ENCODE results near the gene SAMD11. TPM values are rescaled to one million over a fixed set of nuclear protein-coding genes. Genes with fewer than 3 reads are reported as not detected.

SAMD11 gene
- total RNA-seq, 1 donor from 2014 or later = 6.0 TPM

DNA sequence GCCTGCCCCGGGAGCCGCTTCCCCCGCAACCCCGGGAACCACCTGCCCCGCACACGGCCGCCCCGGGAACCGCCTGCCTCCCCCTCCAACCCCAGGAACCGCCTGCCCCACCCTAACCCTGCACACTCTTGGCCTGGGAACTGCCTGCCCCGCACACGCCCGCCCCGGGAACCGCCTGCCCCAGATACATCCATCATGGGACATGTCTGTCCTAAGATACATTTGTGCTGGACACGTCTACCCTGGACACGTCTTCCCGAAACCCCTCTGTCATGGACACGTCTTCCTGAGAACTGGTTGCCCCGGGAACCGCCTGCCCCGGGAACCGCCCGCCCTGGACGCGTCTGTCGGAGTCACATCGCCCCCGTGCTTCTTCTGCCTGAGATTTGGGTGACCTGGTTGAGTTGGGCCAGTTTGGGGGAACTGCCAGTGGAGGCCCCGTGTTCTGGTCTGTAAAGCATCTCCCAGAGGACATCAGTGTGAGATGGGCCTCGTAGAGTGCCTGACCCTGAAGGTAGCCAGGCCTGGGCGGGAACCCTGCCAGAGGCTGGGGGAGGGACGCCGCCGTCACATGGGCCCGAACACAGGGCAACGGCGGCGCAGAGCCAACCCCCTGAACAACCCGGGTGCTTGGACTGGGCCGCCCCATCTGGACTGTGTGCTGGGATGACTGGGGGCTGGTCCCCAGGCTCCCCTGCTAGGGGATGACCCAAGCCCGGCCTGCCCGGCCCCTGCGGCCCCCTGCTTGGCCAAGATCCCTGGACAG, 54.5 kb downstream of the SAMD11 start:
- Histone ChIP-seq H3K9me3 (no peaks in the 10 kb centered on the region), H3K4me3 (no peak overlapping the region), H3K36me3 (no peaks in the 10 kb centered on the region), H3K4me1 (peaks cover 7% of the 10 kb centered on the region), H3K27ac (no peak overlapping the region), H3K27me3 (peaks cover 30% of the 10 kb centered on the region)
- TF ChIP-seq, protein P1, sequence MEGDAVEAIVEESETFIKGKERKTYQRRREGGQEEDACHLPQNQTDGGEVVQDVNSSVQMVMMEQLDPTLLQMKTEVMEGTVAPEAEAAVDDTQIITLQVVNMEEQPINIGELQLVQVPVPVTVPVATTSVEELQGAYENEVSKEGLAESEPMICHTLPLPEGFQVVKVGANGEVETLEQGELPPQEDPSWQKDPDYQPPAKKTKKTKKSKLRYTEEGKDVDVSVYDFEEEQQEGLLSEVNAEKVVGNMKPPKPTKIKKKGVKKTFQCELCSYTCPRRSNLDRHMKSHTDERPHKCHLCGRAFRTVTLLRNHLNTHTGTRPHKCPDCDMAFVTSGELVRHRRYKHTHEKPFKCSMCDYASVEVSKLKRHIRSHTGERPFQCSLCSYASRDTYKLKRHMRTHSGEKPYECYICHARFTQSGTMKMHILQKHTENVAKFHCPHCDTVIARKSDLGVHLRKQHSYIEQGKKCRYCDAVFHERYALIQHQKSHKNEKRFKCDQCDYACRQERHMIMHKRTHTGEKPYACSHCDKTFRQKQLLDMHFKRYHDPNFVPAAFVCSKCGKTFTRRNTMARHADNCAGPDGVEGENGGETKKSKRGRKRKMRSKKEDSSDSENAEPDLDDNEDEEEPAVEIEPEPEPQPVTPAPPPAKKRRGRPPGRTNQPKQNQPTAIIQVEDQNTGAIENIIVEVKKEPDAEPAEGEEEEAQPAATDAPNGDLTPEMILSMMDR (IDR thresholded peaks at IDR 0.05) = no peak
- ATAC-seq (no peak), DNase-seq (peak; percentile 64)
- intact Hi-C loops (cut with DNase I) = no loop called here

DNA sequence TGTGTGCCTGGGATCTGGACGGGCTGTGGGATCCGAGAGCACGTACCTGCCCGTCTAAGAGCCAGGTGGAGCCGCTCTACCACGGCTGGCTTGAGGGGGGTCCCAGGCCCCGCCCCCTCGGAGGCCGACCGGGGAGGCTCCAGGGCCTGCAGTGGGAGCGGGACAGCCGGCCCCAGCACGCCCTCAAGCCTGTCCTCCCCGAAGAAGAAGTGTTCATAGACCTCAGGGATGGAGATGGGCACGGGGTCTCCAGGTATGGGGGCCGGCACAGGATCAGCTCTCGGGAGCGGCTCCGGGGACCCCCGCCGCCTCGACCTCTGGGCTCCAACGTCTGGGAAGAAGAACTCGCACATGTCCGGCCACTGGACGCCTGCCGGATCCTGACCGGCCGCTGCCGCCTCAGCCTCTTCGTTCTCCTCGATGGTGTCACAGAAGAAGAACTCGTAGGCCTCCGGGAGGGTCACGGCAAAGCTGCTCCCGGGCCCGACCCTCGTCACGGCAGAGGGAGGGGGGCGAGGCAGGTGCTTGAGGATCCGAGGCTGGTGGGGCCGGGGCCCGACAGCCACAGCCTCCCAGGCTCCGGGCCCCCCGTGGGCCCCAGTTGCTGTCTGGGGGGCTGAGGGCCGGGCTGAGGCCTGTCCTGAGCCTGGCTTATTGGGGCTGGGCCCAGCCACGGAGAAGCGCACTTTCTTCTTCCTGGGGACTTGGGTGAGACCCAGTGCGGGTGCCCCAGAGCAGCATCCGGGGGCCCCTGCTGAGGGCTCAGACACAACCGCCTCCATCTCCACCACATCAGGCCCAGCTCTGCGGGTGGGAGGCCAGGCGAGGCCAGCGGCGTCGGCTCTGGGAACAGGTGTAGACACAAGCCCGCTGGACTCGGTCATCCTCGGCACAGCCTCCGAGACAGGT, 55.4 kb downstream of the SAMD11 start:
- Histone ChIP-seq H3K4me1 (peaks cover 7% of the 10 kb centered on the region), H3K27me3 (peaks cover 30% of the 10 kb centered on the region), H3K4me3 (no peak overlapping the region), H3K36me3 (no peaks in the 10 kb centered on the region), H3K27ac (no peak overlapping the region), H3K9me3 (no peaks in the 10 kb centered on the region)
- intact Hi-C loops (cut with DNase I) = no loop called here
- DNase-seq = peak; percentile 60
- ATAC-seq = no peak
- TF ChIP-seq, protein P1 (IDR thresholded peaks at IDR 0.05) = no peak

DNA sequence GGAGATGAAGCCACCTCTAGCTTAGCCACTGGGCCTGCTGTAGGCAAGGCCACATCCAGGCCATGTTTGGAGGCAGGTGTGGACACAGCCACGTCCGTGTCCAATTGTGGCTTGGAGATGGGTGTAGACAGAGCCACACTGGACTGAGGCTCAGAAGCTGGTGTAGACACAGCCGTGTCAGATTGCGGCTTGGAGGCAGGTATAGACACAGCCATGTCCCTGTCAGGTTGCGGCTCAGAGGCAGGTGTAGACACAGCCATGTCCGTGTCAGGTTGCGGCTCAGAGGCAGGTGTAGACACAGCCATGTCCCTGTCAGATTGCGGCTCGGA, 56.0 kb downstream of the SAMD11 start:
- no peak overlapping the region for H3K27ac ChIP-seq
- intact Hi-C loops (cut with DNase I) = loop anchor here (10.0 kb wide), 1 partner anchor 85 kb away; no protein-coding TSS in a partner anchor
- peaks cover 30% of the 10 kb centered on the region for H3K27me3 ChIP-seq

DNA sequence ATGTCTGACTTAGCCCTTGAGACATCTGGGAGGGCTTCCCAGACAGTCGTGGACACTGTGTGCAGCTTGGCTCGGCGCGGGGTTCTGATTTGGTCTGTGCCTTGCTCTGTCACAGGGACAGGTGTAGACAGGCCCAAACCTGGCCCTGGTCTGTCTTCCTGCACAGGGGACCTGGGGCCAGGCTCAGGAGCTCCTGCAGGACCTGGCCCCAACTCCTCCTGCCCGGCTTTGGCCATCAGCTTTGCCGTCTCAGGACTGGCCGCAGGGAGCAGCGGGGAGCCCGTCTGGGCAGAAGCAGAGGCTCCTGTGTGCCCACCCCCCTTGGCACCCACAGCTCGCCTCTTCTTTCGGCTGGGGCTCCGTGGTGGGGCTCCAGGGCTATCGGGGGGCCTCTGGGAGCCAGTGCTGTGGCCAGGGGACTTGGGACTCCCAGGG, 56.4 kb downstream of the SAMD11 start:
- H3K4me3 ChIP-seq = no peak overlapping the region
- TF ChIP-seq, protein P1 (IDR thresholded peaks at IDR 0.05) = no peak
- DNase-seq = no peak
- no peak overlapping the region for H3K27ac ChIP-seq
- H3K27me3 ChIP-seq = peaks cover 28% of the 10 kb centered on the region
- H3K4me1 ChIP-seq = peaks cover 7% of the 10 kb centered on the region
- no peaks in the 10 kb centered on the region for H3K36me3 ChIP-seq
- intact Hi-C loops (cut with DNase I) = loop anchor here (10.0 kb wide), 1 partner anchor 85 kb away; no protein-coding TSS in a partner anchor
- no peaks in the 10 kb centered on the region for H3K9me3 ChIP-seq
- ATAC-seq = no peak

More for the DNA sequence above, 56.0 kb downstream of the SAMD11 start:
- DNase-seq = no peak
- Histone ChIP-seq H3K4me3 (no peak overlapping the region), H3K9me3 (no peaks in the 10 kb centered on the region), H3K4me1 (peaks cover 7% of the 10 kb centered on the region), H3K36me3 (no peaks in the 10 kb centered on the region)
- no peak for ATAC-seq
- TF ChIP-seq, protein P1 (IDR thresholded peaks at IDR 0.05) = no peak

DNA sequence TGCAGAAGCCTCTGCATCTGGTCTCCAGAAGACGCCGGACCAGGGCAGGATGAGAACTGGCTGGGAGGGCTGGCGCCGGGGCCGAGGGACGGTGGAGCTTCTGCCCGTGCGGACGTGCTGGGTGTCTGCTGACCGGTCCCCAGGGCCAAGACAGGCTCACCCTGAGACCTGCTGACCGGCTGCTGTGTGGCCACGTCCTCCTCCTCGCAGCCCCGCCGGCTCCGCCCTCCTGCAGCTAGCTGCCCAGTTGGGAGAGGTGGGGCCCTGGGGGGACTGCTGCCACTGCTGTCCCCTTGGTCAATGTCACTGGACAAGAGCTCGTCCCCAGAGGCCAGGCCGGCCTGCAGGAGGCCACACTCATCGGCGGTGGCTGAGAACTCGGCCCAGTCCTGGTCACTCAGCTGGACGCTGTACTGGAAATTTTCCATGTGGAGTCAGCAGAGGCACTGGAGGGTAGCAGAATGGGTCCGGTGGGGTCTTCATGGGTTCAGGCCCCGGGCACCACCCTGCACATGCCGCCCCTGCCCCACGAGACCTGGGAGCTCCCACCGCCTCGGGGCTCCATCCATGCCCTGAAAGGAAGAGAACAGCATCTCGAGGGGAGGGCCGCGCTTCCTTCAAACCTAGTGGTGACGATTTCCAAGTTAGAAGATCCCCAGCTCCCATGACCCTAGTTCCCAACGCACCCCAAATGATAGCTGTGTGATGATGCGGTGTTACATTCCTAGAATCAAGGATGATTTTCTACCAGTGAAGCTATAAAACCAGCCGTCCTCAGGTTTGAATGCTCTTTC, 57.1 kb downstream of the SAMD11 start:
- Histone ChIP-seq H3K9me3 (no peaks in the 10 kb centered on the region), H3K36me3 (no peaks in the 10 kb centered on the region), H3K4me3 (no peak overlapping the region), H3K27ac (no peak overlapping the region), H3K27me3 (peaks cover 21% of the 10 kb centered on the region), H3K4me1 (peaks cover 6% of the 10 kb centered on the region)
- no peak for DNase-seq
- TF ChIP-seq, protein P1 (IDR thresholded peaks at IDR 0.05) = no peak
- intact Hi-C loops (cut with DNase I) = loop anchor here (10.0 kb wide), 1 partner anchor 84 kb away; no protein-coding TSS in a partner anchor
- no peak for ATAC-seq
